Stimulated activated CD8-positive, alpha-beta memory T cell treated with anti-CD3 and anti-CD28 coated beads, Interleukin-12 subunit alpha, Interleukin-12 subunit beta, amount 100 ng/mL, for 24 hours (primary cell): Measurements from ENCODE around the gene ISX.

ENCODE experiments used
- DNase-seq: peaks from one replicate; pipeline ENCODE4 v3.0.0-alpha.2; 2020; ENCODE audit errors: extremely low read depth

Gene ISX

DNA sequence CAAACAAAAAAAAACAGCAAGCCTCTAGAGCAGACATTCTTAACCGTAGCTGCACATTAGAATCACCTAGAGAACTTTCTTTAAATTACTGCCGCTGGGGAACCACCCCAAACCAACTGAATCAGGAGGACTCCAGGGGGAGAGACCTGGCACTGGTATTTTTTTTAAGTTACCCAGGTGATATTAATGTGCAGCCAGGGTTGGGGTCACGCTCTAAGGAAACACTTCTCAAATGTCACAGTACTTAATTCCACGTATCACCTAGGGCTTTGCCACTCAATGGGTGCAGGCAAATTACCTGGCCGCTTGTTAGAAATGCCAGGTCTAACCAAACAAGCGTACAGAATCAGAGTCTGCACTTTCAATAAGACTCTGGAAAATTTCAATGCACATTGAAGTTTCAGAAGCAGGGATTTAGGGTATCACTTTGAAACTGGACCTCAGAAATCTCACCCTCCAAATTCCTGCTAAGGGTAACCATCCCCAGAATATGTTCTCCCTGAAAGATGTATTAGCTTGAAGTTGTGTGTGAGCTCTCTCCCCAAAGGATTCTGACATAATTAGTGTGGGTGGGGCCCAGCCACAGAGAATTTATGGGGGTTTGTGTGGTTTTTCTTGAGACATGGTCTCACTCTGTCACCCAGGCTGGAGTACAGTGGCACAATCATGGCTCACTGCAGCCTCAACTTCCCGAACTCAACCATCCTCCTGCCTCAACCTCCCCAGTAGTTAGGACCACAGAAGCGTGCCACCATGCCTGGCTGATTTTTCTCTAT, 12.7 kb upstream of the ISX start:
- DNase-seq, result no peak

DNA sequence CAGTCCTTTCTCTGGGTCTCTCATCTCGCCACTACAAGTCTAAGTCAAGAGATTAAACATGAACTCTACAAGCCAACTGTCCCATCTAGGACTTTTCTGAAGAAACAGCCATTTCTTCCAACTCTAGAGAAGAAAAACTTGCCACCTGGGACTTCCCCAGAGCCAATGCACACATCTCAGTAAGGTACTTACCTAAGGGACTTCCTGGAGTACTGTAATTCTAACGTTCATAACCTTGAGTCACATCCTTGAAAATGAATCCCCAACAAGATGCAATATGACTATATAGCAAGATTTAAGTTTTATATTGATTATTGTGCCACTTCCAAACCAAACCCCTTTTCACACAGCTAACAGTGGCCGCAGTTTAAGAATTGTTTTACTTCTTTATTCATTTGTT, 11.9 kb upstream of the ISX start:
- DNase-seq, result no peak

GRCh38 chr22:35056486-35056885, 9.5 kb upstream of the ISX start:
- no peak for DNase-seq

- no peak for DNase-seq
Observed at GRCh38 chr22:35057155-35057554, 8.8 kb upstream of the ISX start.

DNA sequence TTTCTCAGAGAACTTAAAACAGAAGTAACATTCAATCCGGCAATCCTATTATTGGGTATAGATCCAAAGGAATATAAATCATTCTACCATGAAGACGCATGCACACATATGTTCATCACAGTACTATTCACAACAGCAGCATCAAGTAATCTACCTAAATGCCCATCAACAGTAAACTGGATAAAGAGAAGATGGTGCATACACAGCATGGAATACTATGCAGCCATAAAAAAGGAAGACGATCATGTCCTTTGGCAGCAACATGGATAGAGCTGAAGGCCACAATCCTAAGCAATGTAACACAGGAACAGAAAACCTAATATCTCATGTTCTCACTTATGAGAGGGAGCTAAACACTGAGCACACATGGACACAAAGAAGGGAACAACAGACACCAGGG, 6.3 kb upstream of the ISX start:
- no peak for DNase-seq

GRCh38 chr22:35064664-35065063, 1.3 kb upstream of the ISX start:
- no peak for DNase-seq

- no peak for DNase-seq
Observed at GRCh38 chr22:35065183-35065582, 775 bp upstream of the ISX start.

GRCh38 chr22:35066768-35067167, 810 bp downstream of the ISX start:
- no peak for DNase-seq

- no peak for DNase-seq
Observed at GRCh38 chr22:35069541-35069940, 3.6 kb downstream of the ISX start.

- DNase-seq, result no peak
Observed at GRCh38 chr22:35070451-35071093, 4.6 kb downstream of the ISX start.

DNA sequence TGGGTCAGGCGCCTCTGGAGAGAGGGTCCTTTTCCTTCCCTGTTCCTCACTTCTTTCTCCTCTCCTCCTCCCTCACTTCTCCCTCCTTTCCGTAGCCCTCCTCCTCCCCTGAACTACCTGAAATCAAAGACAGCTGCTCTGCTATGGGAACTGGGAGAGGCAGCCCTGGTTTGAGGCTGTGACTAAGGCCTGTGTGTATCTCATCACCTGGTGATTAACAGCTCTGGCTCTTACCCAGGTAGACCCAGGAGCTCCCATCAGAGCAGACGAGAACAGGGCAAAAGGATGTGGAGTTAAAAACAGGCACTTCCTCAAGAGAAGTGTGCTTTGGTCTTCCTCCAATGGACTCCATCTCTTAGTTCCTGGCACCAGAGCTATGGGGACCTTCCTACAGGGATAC, 5.8 kb downstream of the ISX start:
- no peak for DNase-seq

DNA sequence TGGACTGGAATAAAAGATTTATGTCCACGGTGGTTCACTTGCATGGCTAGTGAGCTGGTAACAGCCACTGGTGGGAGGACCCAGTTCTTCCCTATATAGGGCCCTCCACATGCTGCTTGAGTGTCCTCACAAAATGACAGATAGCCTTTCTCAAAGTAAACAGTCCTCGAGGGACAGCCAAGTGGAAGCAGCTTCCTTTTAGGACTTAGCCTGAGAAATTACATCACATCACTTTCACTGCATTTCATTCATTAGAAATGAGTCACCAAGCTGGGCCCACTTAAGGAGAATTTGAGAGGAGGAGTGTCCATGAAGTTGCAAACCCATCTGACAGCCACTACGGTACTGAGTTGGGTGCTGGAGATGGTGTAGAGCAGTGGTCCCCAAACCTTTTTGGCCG, 7.0 kb downstream of the ISX start:
- DNase-seq, result no peak

- no peak for DNase-seq
Observed at GRCh38 chr22:35074583-35074982, 8.6 kb downstream of the ISX start.

DNA sequence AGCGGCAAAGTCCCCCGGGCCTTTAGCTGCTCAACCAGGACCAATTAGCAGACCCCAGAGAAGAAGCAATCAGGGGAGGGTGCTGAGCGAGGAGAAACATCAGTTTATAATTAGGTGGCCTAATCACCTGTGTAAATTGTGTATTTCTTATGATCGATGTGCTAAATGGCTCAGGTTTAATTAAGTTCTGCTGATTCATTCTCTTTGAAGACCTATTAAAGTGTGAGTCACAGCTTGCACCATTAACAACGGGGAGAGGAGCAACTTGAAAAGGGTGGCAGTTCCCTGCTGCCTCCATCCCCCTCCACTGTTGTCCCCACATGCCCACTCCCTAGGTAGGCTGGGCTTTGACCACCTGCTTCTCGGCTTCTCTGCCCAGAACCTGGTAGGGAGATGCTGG, 10.7 kb downstream of the ISX start:
- DNase-seq, result no peak

DNA sequence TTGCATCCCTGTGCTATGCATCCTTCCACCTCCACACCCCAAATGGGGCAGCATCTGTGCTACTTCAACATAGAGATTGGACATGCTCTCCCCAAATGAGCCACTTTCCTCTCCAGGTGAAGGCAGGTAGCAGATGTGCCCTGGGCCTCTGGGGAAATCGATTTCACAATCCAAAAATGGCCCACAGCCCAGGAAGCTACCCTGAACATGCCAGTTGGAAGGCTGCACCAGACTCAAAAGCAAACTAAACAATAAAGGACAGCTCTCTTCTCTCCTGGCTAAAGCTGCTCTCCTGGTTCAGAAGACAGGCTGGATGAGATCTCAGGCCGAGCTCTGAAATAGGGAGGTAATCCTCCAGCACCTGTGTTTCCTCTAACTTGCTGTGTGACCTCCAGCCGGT, 19.7 kb downstream of the ISX start:
- DNase-seq, result no peak

DNA sequence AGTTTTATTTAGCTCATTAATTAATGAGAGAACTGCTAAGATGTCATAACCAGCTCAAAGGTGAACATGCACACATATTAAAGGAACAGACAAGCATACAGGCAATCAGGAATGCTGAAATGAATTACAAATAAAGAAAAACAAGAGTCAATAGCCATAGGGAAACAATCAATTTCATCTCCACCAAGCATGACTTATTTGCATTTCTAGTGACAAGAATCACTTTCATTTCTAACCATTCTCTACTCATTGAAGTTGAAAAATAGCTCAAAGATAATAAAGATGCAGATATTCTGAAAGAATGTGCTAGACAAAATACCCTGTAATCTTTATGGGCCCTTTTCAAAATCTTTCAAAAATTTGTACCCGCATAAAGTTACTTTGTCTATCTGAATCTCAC, 23.2 kb downstream of the ISX start:
- DNase-seq, result no peak

DNA sequence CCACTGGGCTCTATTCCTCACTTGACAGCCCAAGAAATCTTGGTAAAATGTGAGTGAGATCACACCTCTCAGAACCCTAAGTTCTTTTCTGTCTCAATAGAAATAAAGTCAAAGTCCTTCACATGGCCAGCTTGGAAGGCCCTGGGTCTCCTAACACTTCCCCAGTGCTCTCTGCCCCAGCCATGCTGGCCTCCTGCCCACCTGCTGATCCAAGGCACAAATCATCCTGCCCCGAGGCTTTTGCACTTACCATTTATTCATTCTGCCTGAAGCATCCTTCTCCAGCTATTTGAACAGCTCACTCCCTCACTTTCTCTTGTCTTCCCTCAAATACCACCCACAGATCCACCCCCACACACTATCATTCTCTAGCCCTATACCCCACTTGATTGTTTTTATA, 26.4 kb downstream of the ISX start:
- DNase-seq, result no peak

GRCh38 chr22:35098921-35099320, 33.0 kb downstream of the ISX start:
- no peak for DNase-seq

GRCh38 chr22:35099883-35100282, 33.9 kb downstream of the ISX start:
- no peak for DNase-seq

- DNase-seq, result no peak
Observed at GRCh38 chr22:35102663-35103062, 36.7 kb downstream of the ISX start.

GRCh38 chr22:35103761-35104160, 37.8 kb downstream of the ISX start:
- DNase-seq, result no peak

DNA sequence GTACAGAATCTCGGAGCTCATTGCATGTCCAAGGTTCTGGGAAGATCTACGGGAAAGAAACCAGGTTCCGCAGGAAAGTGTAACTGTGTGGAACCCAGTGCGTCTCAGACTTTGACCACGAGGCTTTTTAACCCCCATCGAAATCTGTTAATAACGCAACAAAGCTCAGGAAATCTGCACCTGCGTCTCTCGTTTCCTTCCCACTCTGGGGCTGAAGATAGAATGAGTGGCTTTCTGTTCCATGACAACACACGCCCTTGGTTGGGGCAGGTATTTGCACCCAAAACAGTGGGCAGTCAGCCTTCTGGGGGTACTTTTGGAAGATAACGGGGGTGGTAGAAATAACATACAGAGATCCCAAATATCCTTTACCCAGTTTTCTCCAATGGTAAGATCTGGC, 38.5 kb downstream of the ISX start:
- no peak for DNase-seq

- no peak for DNase-seq
Observed at GRCh38 chr22:35109616-35110015, 43.7 kb downstream of the ISX start.

- DNase-seq, result no peak
Observed at GRCh38 chr22:35111244-35111643, 45.3 kb downstream of the ISX start.
